ENCODE data around the gene IFI44L. TPM values are rescaled to one million over a fixed set of nuclear protein-coding genes. Genes with fewer than 3 reads are reported as not detected.

IFI44L gene
- total and polyA plus RNA-seq, 12 donors, result 4.4 to 57.0 (median 12.4) TPM

DNA sequence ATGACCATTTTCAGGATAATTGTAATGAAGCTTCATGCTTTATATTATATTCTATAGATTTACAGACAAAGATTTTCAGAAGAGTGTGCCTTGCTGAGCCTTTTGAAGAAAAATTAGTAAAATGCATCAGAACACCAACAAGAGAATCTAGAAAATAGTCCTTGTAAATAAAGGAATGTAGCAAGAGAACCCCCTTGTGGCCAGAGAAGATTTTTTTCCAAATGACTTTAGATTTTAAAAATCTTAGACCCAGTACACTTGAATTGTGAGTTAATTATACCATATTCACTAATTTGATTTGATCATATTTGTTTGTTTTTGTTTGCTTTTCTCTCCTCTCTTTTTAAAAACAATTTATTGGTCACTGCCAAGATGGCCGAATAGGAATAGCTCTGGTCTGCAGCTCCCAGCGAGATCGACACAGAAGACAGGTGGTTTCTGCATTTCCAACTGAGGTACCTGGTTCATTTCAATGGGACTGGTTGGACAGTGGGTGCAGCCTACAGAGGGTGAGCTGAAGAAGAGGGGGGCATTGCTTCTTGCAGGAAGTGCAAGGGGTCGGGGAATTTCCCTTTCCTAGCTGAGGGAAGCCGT lies 12.8 kb upstream of the IFI44L start:
- DNase-seq, result no peak

GRCh38 chr1:78607944-78608343 lies 12.3 kb upstream of the IFI44L start:
- DNase-seq, result no peak
- Histone ChIP-seq H3K27ac (no peak overlapping the region), H3K9me3 (replicated peaks in 1 of 3) (no peaks in the 10 kb centered on the region), H3K27me3 (no peaks in the 10 kb centered on the region), H3K4me3 (no peak overlapping the region), H3K36me3 (replicated peaks in 1 of 2) (no peaks in the 10 kb centered on the region), H3K4me1 (replicated peaks in 1 of 2) (no peaks in the 10 kb centered on the region)
- whole genome bisulfite sequencing, 4 donors, result 20 to 63% (median 56%) methylated on average over 1 to 4 of the region's 4 CpGs
- no peak for TF ChIP-seq POLR2A (IDR thresholded peaks at IDR 0.05)
- TF ChIP-seq, protein P1, sequence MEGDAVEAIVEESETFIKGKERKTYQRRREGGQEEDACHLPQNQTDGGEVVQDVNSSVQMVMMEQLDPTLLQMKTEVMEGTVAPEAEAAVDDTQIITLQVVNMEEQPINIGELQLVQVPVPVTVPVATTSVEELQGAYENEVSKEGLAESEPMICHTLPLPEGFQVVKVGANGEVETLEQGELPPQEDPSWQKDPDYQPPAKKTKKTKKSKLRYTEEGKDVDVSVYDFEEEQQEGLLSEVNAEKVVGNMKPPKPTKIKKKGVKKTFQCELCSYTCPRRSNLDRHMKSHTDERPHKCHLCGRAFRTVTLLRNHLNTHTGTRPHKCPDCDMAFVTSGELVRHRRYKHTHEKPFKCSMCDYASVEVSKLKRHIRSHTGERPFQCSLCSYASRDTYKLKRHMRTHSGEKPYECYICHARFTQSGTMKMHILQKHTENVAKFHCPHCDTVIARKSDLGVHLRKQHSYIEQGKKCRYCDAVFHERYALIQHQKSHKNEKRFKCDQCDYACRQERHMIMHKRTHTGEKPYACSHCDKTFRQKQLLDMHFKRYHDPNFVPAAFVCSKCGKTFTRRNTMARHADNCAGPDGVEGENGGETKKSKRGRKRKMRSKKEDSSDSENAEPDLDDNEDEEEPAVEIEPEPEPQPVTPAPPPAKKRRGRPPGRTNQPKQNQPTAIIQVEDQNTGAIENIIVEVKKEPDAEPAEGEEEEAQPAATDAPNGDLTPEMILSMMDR (IDR thresholded peaks at IDR 0.05), result no peak
- intact Hi-C loops (cut with DNase I), result loop anchor here (5.0 kb wide), 2 partner anchors 461 to 466 kb away; no protein-coding TSS in a partner anchor

More for the DNA sequence above, 12.8 kb upstream of the IFI44L start:
- intact Hi-C loops (cut with DNase I), result loop anchor here (5.0 kb wide), 2 partner anchors 460 to 465 kb away; no protein-coding TSS in a partner anchor
- no peaks in the 10 kb centered on the region for H3K9me3 ChIP-seq (replicated peaks in 1 of 3)
- no peak overlapping the region for H3K27ac ChIP-seq
- WGBS, 4 donors, result 74 to 88% (median 80%) methylated on average over 5 of the region's 5 CpGs
- no peaks in the 10 kb centered on the region for H3K27me3 ChIP-seq
- no peaks in the 10 kb centered on the region for H3K36me3 ChIP-seq (replicated peaks in 1 of 2)
- no peak overlapping the region for H3K4me3 ChIP-seq
- no peaks in the 10 kb centered on the region for H3K4me1 ChIP-seq (replicated peaks in 1 of 2)
- TF ChIP-seq POLR2A (IDR thresholded peaks at IDR 0.05), result no peak
- TF ChIP-seq, protein P1 (IDR thresholded peaks at IDR 0.05), result peak; percentile 46 to 76 (median 60)

- H3K27ac ChIP-seq, result no peak overlapping the region
- intact Hi-C loops (cut with DNase I), result loop anchor here (5.0 kb wide), 1 partner anchor 55 kb away; no protein-coding TSS in a partner anchor
Measured at GRCh38 chr1:78617615-78618026, 2.6 kb upstream of the IFI44L start.

GRCh38 chr1:78619032-78619431 lies 1.2 kb upstream of the IFI44L start:
- H3K4me3 ChIP-seq, result peak overlapping the region in 2 of 4 donors; percentile 36 to 66
- no peak for TF ChIP-seq POLR2A (IDR thresholded peaks at IDR 0.05)
- TF ChIP-seq, protein P1 (IDR thresholded peaks at IDR 0.05), result no peak
- DNase-seq, result no peak
- no peaks in the 10 kb centered on the region for H3K36me3 ChIP-seq (replicated peaks in 1 of 2)
- H3K27ac ChIP-seq, result peak overlapping the region; percentile 55 to 88 (median 84)
- 27 to 65% (median 62%) methylated on average over 3 of the region's 3 CpGs for WGBS, 4 donors
- H3K9me3 ChIP-seq (replicated peaks in 1 of 3), result no peaks in the 10 kb centered on the region
- peaks cover 4 to 31% of the 10 kb centered on the region in 2 donors for H3K4me1 ChIP-seq (replicated peaks in 1 of 2)
- intact Hi-C loops (cut with DNase I), result loop anchor here (5.0 kb wide), 1 partner anchor 53 kb away; no protein-coding TSS in a partner anchor
- H3K27me3 ChIP-seq, result no peaks in the 10 kb centered on the region

More at GRCh38 chr1:78617615-78618026, 2.6 kb upstream of the IFI44L start:
- Histone ChIP-seq H3K9me3 (replicated peaks in 1 of 3) (no peaks in the 10 kb centered on the region), H3K4me1 (replicated peaks in 1 of 2) (peaks cover 4 to 31% of the 10 kb centered on the region in 2 donors), H3K36me3 (replicated peaks in 1 of 2) (no peaks in the 10 kb centered on the region), H3K27me3 (no peaks in the 10 kb centered on the region), H3K4me3 (no peak overlapping the region)
- TF ChIP-seq POLR2A (IDR thresholded peaks at IDR 0.05), result no peak
- TF ChIP-seq, protein P1 (IDR thresholded peaks at IDR 0.05), result peak; percentile 88 to 96 (median 92)
- peak; percentile 72 to 89 (median 84) for DNase-seq
- 38 to 42% (median 41%) methylated on average over 7 of the region's 7 CpGs for WGBS, 4 donors
